Kidney (tissue), 14 donors: ENCODE results near the gene PWWP2B. TPM values are rescaled to one million over a fixed set of nuclear protein-coding genes. Genes with fewer than 3 reads are reported as not detected.
A peak's percentile ranks its signal among the peaks of the same experiment; 100 is the strongest.
"Not testable (repeated sequence)": the region's sequence is repeated elsewhere in the genome, so short reads cannot be mapped to it uniquely, and the experiment has no call there.

Experiments
- DNase-seq, 5 donors: peaks; one replicate each; pipeline ENCODE4 v3.0.0-alpha.2; 2013 to 2020
- FAIRE-seq: peaks from 2 replicates; lab custom pipeline; 2012; peaks lifted over from hg19 to GRCh38; lab: Jason Lieb, UNC
- H3K27ac ChIP-seq, 2 donors: one replicate each; pipeline ENCODE4 v1.7.0; 2013; ENCODE audit warnings: low read depth in 2 of 2, low read length in 2 of 2, inconsistent platforms in 1 of 2
- H3K27me3 ChIP-seq: one replicate; pipeline ENCODE4 v1.7.1; 2013; ENCODE audit warnings: low read length, inconsistent platforms; ENCODE audit not compliant: control insufficient read depth, insufficient read depth
- H3K36me3 ChIP-seq, 3 donors: one replicate each; pipeline versions ENCODE4 v1.7.0 to v1.7.1; 2013; ENCODE audit warnings: low read length in 3 of 3, control low read depth in 1 of 3, inconsistent platforms in 1 of 3; ENCODE audit not compliant: insufficient read depth in 3 of 3, control insufficient read depth in 2 of 3
- H3K4me1 ChIP-seq, 3 donors: one replicate each; pipeline versions ENCODE4 v1.7.0 to v1.7.1; 2013; ENCODE audit warnings: low read length in 3 of 3, inconsistent platforms in 1 of 3, low read depth in 1 of 3; ENCODE audit not compliant: control insufficient read depth in 2 of 3, insufficient read depth in 2 of 3
- H3K4me3 ChIP-seq, 3 donors: one replicate each; pipeline versions ENCODE4 v1.7.0 to v1.8.1; 2013; ENCODE audit warnings: low read length in 3 of 3, control low read depth in 1 of 3, inconsistent platforms in 1 of 3
- H3K9ac ChIP-seq, 3 donors: one replicate each; pipeline versions ENCODE4 v1.7.0 to v1.7.1; 2013; ENCODE audit warnings: low read length in 3 of 3, control low read depth in 1 of 3, inconsistent platforms in 1 of 3
- H3K9me3 ChIP-seq, 3 donors: one replicate each; pipeline versions ENCODE4 v1.7.0 to v1.7.1; 2013; ENCODE audit warnings: low read length in 3 of 3, control low read depth in 1 of 3, inconsistent platforms in 1 of 3; ENCODE audit not compliant: control insufficient read depth in 2 of 3, insufficient read depth in 1 of 3
- intact Hi-C: fragments of 100-400 bp; cut with DNase I; formaldehyde crosslinking; loops from one replicate; pipeline ENCODE4 v1.11.1; 2022
- polyA plus RNA-seq: library from polyadenylated mRNA; stranded (reverse); fragments of 350-450 nt; fragmentation: Illumina TruSeq; extraction: RNeasy Lipid Tissue Mini Kit (QIAGEN cat#74804); gene quantifications from one replicate; pipeline ENCODE4 v1.2.3, GENCODE V29; 2014; ENCODE audit warnings: low read depth, low replicate concordance; ENCODE audit not compliant: insufficient read depth
- total RNA-seq: library from RNA; stranded (reverse); fragmentation: NEBNext Ultra II Directional; extraction: Animal tissue kit (Norgen Biotek cat#: 25700); gene quantifications from one replicate; pipeline ENCODE4 v1.2.1, GENCODE V29; 2021
- TF ChIP-seq, protein P1 (sequence below): IDR thresholded peaks from 3 replicates; pipeline ENCODE4 v1.5.1; 2012; ENCODE audit warnings: mild to moderate bottlenecking, moderate library complexity, borderline replicate concordance; ENCODE audit not compliant: insufficient read depth; ENCODE audit errors: extremely low read depth
- donor health status: control.
- donor health status: control.
- donor health status: control.
- donor health status: control.
- donor health status: control.
- donor health status: DM: yes; HTN: yes; CAD: no.
- donor health status: Normal renal cell carcinoma (clear cell type).

The PWWP2B gene
- total and polyA plus RNA-seq, 2 donors from 2014 or later: 12.9 to 24.3 TPM

DNA sequence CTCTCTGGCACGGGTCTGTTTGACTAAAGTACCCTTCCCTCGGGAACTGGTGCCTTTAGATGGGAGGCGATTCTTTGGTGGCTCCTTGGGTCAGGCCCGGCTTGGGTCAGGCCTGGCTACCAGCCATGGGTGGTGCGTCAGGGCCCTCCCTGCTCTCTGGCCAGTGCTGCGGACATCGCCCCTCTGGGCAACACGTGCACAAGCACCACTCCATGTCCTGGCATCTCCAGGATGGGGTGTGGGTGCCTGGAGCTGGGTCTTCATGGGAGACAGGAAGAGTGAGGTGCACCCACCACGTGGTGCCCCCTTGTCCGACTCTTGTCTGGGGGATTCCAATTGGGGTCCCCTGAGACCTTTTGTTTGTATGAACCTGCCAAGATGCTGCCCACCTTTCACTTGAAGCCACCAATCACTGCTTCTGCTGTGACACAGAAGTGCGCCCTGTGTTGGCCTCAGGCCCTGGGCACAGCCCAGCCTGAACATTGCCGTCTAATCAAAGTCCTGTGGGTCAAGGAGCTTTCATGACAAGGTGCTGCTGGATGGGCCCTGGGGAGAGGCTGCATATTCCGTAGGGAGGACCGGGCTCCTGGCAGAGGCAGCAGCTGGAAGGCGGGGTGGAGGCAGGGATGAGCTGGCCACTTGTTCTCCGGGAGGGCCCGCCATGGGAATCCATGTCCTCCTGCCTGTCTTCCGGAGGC lies 11.1 kb upstream of the PWWP2B start:
- no peaks in the 10 kb centered on the region for H3K36me3 ChIP-seq
- intact Hi-C loops: no loop called here
- no peak overlapping the region for H3K27ac ChIP-seq
- H3K4me1 ChIP-seq: peaks cover 0 to 8% (median 2%) of the 10 kb centered on the region in 3 donors
- DNase-seq (peak in 2 of 5 donors; percentile 49 to 75), FAIRE-seq (no peak)
- H3K9ac ChIP-seq: no peak overlapping the region
- TF ChIP-seq, protein P1, sequence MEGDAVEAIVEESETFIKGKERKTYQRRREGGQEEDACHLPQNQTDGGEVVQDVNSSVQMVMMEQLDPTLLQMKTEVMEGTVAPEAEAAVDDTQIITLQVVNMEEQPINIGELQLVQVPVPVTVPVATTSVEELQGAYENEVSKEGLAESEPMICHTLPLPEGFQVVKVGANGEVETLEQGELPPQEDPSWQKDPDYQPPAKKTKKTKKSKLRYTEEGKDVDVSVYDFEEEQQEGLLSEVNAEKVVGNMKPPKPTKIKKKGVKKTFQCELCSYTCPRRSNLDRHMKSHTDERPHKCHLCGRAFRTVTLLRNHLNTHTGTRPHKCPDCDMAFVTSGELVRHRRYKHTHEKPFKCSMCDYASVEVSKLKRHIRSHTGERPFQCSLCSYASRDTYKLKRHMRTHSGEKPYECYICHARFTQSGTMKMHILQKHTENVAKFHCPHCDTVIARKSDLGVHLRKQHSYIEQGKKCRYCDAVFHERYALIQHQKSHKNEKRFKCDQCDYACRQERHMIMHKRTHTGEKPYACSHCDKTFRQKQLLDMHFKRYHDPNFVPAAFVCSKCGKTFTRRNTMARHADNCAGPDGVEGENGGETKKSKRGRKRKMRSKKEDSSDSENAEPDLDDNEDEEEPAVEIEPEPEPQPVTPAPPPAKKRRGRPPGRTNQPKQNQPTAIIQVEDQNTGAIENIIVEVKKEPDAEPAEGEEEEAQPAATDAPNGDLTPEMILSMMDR: no peak
- H3K4me3 ChIP-seq: no peak overlapping the region
- H3K27me3 ChIP-seq: no peaks in the 10 kb centered on the region
- no peaks in the 10 kb centered on the region for H3K9me3 ChIP-seq

DNA sequence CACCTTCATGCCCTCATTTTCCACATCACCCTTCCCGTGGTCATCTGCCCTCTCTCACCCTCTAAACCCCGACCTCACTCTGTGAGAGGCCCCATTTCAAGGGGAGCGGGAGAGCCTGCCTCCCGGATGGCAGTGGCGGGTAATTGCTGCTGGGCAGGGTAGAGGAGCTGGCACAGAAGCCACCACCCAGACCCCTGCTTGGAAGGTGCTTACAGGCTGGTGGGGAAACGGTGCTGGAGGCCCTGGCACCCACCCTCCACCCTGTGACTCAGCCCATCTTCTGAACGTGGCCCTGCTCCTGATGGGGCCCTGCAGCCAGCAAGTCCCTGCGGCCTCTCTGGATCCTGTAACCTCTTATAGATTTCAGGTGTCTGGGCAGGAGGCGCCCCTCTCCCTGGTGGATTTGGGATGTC lies 10.6 kb upstream of the PWWP2B start:
- intact Hi-C loops: no loop called here
- H3K27ac ChIP-seq: no peak overlapping the region
- TF ChIP-seq, protein P1: no peak
- H3K4me3 ChIP-seq: no peak overlapping the region
- no peaks in the 10 kb centered on the region for H3K9me3 ChIP-seq
- peak in 2 of 5 donors; percentile 45 to 71 for DNase-seq
- H3K4me1 ChIP-seq: peaks cover 0 to 8% (median 2%) of the 10 kb centered on the region in 3 donors
- no peak for FAIRE-seq
- no peaks in the 10 kb centered on the region for H3K36me3 ChIP-seq
- no peak overlapping the region for H3K9ac ChIP-seq
- no peaks in the 10 kb centered on the region for H3K27me3 ChIP-seq

DNA sequence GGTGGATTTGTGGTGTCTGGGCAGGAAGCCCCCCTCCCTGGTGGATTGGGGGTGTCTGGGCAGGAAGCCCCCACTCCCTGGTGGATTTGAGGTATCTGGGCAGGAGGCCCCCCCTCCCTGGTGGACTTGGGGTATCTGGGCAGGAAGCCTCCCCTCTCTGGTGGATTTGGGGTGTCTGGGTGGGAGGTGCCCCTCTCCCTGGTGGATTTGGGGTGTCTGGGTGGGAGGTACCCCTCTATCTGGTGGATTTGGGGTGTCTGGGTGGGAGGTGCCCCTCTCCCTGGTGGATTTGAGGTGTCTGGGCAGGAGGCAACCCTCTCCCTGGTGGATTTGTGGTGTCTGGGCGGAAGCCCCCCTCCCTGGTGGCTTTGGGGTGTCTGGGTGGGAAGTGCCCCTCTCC lies 10.1 kb upstream of the PWWP2B start:
- H3K4me1 ChIP-seq, H3K4me3 ChIP-seq, H3K27me3 ChIP-seq, H3K36me3 ChIP-seq, H3K27ac ChIP-seq, FAIRE-seq, H3K9me3 ChIP-seq, intact Hi-C loops, H3K9ac ChIP-seq: not testable (repeated sequence)
- peak in 2 of 5 donors; percentile 58 to 64 for DNase-seq

DNA sequence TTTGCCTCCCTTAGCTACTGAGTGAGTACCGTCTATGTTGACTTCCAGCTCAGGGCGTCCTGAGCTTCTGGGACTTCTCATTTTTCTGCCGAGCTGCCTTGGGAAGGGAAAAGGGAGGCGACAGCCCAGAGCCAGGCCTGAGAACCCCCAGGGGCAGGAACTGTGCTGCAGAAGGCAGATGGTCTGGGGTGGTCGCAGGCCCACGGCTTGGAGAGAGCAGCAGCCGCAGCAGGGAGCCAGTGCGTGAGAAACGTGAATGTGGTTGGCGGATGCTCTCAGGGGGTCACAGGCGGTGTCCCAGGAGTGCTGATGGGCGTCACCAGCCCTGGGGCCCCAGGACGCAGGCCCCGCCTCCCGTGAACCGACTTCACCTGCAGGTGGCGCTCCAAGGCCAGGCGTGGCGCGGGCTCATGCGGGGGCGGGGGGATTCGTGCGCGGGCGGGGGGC lies 9.2 kb upstream of the PWWP2B start:
- Histone ChIP-seq H3K27ac (no peak overlapping the region), H3K4me1 (peaks cover 0 to 8% (median 2%) of the 10 kb centered on the region in 3 donors), H3K4me3 (no peak overlapping the region), H3K36me3 (no peaks in the 10 kb centered on the region), H3K9me3 (no peaks in the 10 kb centered on the region), H3K9ac (peak overlapping the region in 1 of 3 donors; percentile 26), H3K27me3 (no peaks in the 10 kb centered on the region)
- TF ChIP-seq, protein P1: peak; percentile 63
- intact Hi-C loops: no loop called here
- DNase-seq (peak; percentile 70 to 90 (median 86)), FAIRE-seq (no peak)
